H1 (cell line): ENCODE measurements around the gene MGLL. TPM values are rescaled to one million over a fixed set of nuclear protein-coding genes. Genes with fewer than 3 reads are reported as not detected.

Experiments
- CTCF ChIA-PET: fragments of 300-600 bp; sonication (Branson Sonifier 250); formaldehyde crosslinking; loops from one replicate; lab custom pipeline; 2021; ENCODE audit not compliant: partially characterized antibody; lab: Charles Lee
- POLR2A ChIA-PET: fragments of 300-600 bp; sonication (Branson Sonifier 250); formaldehyde crosslinking; loops from one replicate; lab custom pipeline; 2021; ENCODE audit warnings: inconsistent platforms; ENCODE audit not compliant: partially characterized antibody; lab: Charles Lee
- DNase-seq, 2 experiments: peaks; one replicate each; pipeline versions ENCODE4 v3.0.0 to v3.0.0-alpha.2; 2010 to 2022; ENCODE audit warnings: low spot score in 2 of 2, low read depth in 1 of 2, mixed read lengths in 1 of 2
- FAIRE-seq: peaks from 2 replicates; lab custom pipeline; 2011; peaks lifted over from hg19 to GRCh38; lab: Jason Lieb, UNC
- H2AFZ ChIP-seq: 2 replicates; pipeline ENCODE4 v1.8.1; 2012; ENCODE audit warnings: low read length, inconsistent platforms
- H2AK5ac ChIP-seq: 2 replicates; pipeline ENCODE4 v1.6.1; 2013; ENCODE audit warnings: low read depth, low read length
- H2BK120ac ChIP-seq: replicated peaks from 2 replicates; pipeline ENCODE3; 2013; ENCODE audit warnings: low read depth, low read length, inconsistent platforms
- H2BK12ac ChIP-seq: 2 replicates; pipeline ENCODE4 v1.6.1; 2013; ENCODE audit warnings: low read depth, low read length
- H2BK15ac ChIP-seq: 2 replicates; pipeline ENCODE4 v1.6.1; 2013; ENCODE audit warnings: low read length
- H2BK20ac ChIP-seq: 2 replicates; pipeline ENCODE4 v1.6.1; 2013; ENCODE audit warnings: low read length
- H2BK5ac ChIP-seq: 2 replicates; pipeline ENCODE4 v1.6.1; 2013; ENCODE audit warnings: low read depth, low read length
- H3K14ac ChIP-seq: 2 replicates; pipeline ENCODE4 v1.6.1; 2013; ENCODE audit warnings: inconsistent platforms; ENCODE audit not compliant: insufficient read length
- H3K18ac ChIP-seq: 2 replicates; pipeline ENCODE4 v1.6.1; 2013; ENCODE audit warnings: low read length; ENCODE audit errors: extremely low read depth
- H3K23ac ChIP-seq: 2 replicates; pipeline ENCODE4 v1.6.1; 2013; ENCODE audit warnings: inconsistent platforms; ENCODE audit not compliant: insufficient read length
- H3K23me2 ChIP-seq: 2 replicates; pipeline ENCODE4 v1.6.1; 2013; ENCODE audit warnings: low read depth, low read length
- H3K27ac ChIP-seq: 2 replicates; pipeline ENCODE4 v1.6.1; 2011; ENCODE audit warnings: low read depth, low read length, inconsistent platforms
- H3K27me3 ChIP-seq, 4 experiments: replicated peaks in 1 of 4; 1 replicate in 1 of 4; 2 replicates in 3 of 4; pipeline versions ENCODE4 v1.6.1 to v1.8.1; 2011 to 2013; ENCODE audit warnings: low read length in 3 of 4, mild to moderate bottlenecking in 3 of 4, inconsistent platforms in 2 of 4, mixed read lengths in 2 of 4, moderate library complexity in 1 of 4; ENCODE audit not compliant: control insufficient read depth in 3 of 4, insufficient read depth in 3 of 4; ENCODE audit errors: extremely low read depth in 1 of 4
- H3K36me3 ChIP-seq, 4 experiments: 2 replicates each; pipeline versions ENCODE4 v1.6.1 to v1.8.1; 2011 to 2013; ENCODE audit warnings: mild to moderate bottlenecking in 4 of 4, low read length in 3 of 4, moderate library complexity in 2 of 4, control low read depth in 1 of 4, inconsistent platforms in 1 of 4; ENCODE audit not compliant: insufficient read depth in 4 of 4, control insufficient read depth in 2 of 4
- H3K4ac ChIP-seq: replicated peaks from 2 replicates; pipeline ENCODE3; 2013; ENCODE audit warnings: low read length, low read depth, mixed read lengths, inconsistent platforms; ENCODE audit not compliant: insufficient read length
- H3K4me1 ChIP-seq, 4 experiments: replicated peaks in 1 of 4; 1 replicate in 1 of 4; 2 replicates in 3 of 4; pipeline versions ENCODE4 v1.6.1 to v1.8.1; 2011 to 2013; ENCODE audit warnings: low read length in 3 of 4, inconsistent platforms in 2 of 4, mixed read lengths in 1 of 4; ENCODE audit not compliant: insufficient read depth in 4 of 4, control insufficient read depth in 3 of 4
- H3K4me2 ChIP-seq, 2 experiments: 2 replicates each; pipeline versions ENCODE4 v1.6.1 to v1.8.1; 2011 to 2013; ENCODE audit warnings: low read depth in 2 of 2, low read length in 2 of 2, control low read depth in 1 of 2, inconsistent platforms in 1 of 2, mild to moderate bottlenecking in 1 of 2; ENCODE audit not compliant: insufficient read depth in 1 of 2
- H3K4me3 ChIP-seq, 4 experiments: fragments of 200-600, 300-600 bp in 1 of 4; sonication (generic), shearing (Covaris generic), sonication (Bioruptor Twin) in 1 of 4; 2 replicates each; pipeline versions ENCODE4 v1.5.1 to v1.8.1; 2011 to 2016; ENCODE audit warnings: low read length in 4 of 4, low read depth in 3 of 4, control low read depth in 2 of 4, inconsistent platforms in 2 of 4, mild to moderate bottlenecking in 2 of 4, mixed read lengths in 1 of 4, moderate library complexity in 1 of 4; ENCODE audit not compliant: insufficient read depth in 2 of 4; ENCODE audit errors: extremely low read depth in 1 of 4
- H3K56ac ChIP-seq: replicated peaks from 2 replicates; pipeline ENCODE3; 2013; ENCODE audit warnings: low read depth, mild to moderate bottlenecking, mixed read lengths, low read length, inconsistent platforms; ENCODE audit not compliant: insufficient read length
- H3K79me1 ChIP-seq: 2 replicates; pipeline ENCODE4 v1.6.1; 2013; ENCODE audit warnings: low read depth, low read length, control low read depth
- H3K79me2 ChIP-seq, 2 experiments: 2 replicates each; pipeline versions ENCODE4 v1.6.1 to v1.8.1; 2012 to 2013; ENCODE audit warnings: low read length in 2 of 2, mild to moderate bottlenecking in 2 of 2, inconsistent platforms in 1 of 2; ENCODE audit not compliant: insufficient read depth in 2 of 2, control insufficient read depth in 1 of 2
- H3K9ac ChIP-seq, 4 experiments: replicated peaks in 1 of 4; 1 replicate in 1 of 4; 2 replicates in 3 of 4; pipeline versions ENCODE4 v1.6.1 to v1.8.1; 2011 to 2013; ENCODE audit warnings: low read depth in 3 of 4, low read length in 3 of 4, control low read depth in 2 of 4, mild to moderate bottlenecking in 2 of 4, moderate library complexity in 2 of 4, inconsistent platforms in 1 of 4; ENCODE audit errors: extremely low read depth in 1 of 4
- H3K9me3 ChIP-seq, 2 experiments: 2 replicates each; pipeline versions ENCODE4 v1.6.1 to v1.8.1; 2012 to 2013; ENCODE audit warnings: mild to moderate bottlenecking in 2 of 2, moderate library complexity in 2 of 2, control low read depth in 1 of 2, inconsistent platforms in 1 of 2, low read depth in 1 of 2, low read length in 1 of 2, mixed read lengths in 1 of 2; ENCODE audit not compliant: insufficient read depth in 2 of 2
- H4K20me1 ChIP-seq, 2 experiments: replicated peaks in 1 of 2; 2 replicates each; pipeline versions ENCODE3 to v1.8.1; 2011 to 2013; ENCODE audit warnings: inconsistent platforms in 2 of 2, low read length in 2 of 2, mild to moderate bottlenecking in 1 of 2; ENCODE audit not compliant: insufficient read depth in 2 of 2, control insufficient read depth in 1 of 2
- H4K5ac ChIP-seq: 2 replicates; pipeline ENCODE4 v1.6.1; 2013; ENCODE audit warnings: low read length, low read depth, mixed read lengths, inconsistent platforms; ENCODE audit not compliant: insufficient read length
- H4K8ac ChIP-seq: 2 replicates; pipeline ENCODE4 v1.8.0; 2013; ENCODE audit warnings: mild to moderate bottlenecking, moderate library complexity, low read length, inconsistent platforms; ENCODE audit not compliant: insufficient read depth; ENCODE audit errors: extremely low read depth
- H4K91ac ChIP-seq: replicated peaks from 2 replicates; pipeline ENCODE3; 2013; ENCODE audit warnings: low read length, mixed read lengths, inconsistent platforms; ENCODE audit not compliant: insufficient read length
- GABPA ChIP-seq: IDR thresholded peaks from 2 replicates; pipeline ENCODE4 v1.6.1; 2011; ENCODE audit warnings: mild to moderate bottlenecking, low read length, moderate library complexity, borderline replicate concordance; ENCODE audit not compliant: insufficient read depth
- KDM4A ChIP-seq: IDR thresholded peaks from one replicate; pipeline ENCODE4 v1.7.1; 2012; ENCODE audit warnings: low read depth, mild to moderate bottlenecking, moderate library complexity, low read length, inconsistent platforms; ENCODE audit not compliant: severe bottlenecking
- RFX5 ChIP-seq: IDR thresholded peaks from 2 replicates; pipeline ENCODE4 v1.6.1; 2011; ENCODE audit warnings: low read depth, low read length, improper control_type of control experiment, borderline replicate concordance
- SP4 ChIP-seq: IDR thresholded peaks from 2 replicates; pipeline ENCODE4 v1.6.1; 2012; ENCODE audit warnings: low read length, inconsistent platforms
- SUZ12 ChIP-seq: fragments of 200-600 bp; sonication (generic); IDR thresholded peaks from 2 replicates; pipeline ENCODE4 v1.6.1; 2012; ENCODE audit warnings: mild to moderate bottlenecking, inconsistent platforms, low read length, moderate library complexity, mixed read lengths
- TBP ChIP-seq: IDR thresholded peaks from 2 replicates; pipeline ENCODE4 v1.6.1; 2011; ENCODE audit warnings: low read depth, low read length, improper control_type of control experiment
- WGBS, 2 experiments: shearing (Covaris generic) in 1 of 2; methylation state at CpG; one replicate each; pipeline versions ENCODE4 v1.1.6 to v1.1.7; 2013 to 2015; ENCODE audit warnings: low lambda C conversion rate in 2 of 2, mixed read lengths in 2 of 2, inconsistent platforms in 1 of 2, low coverage in 1 of 2, missing lambda C conversion rate in 1 of 2; ENCODE audit not compliant: insufficient replicate concordance in 2 of 2, insufficient coverage in 1 of 2, insufficient read length in 1 of 2; ENCODE audit errors: extremely low coverage in 1 of 2, missing lambda C conversion rate in 1 of 2; 5-methylcytosine and 5-hydroxymethylcytosine counted together
- polyA plus RNA-seq, 7 experiments: library from polyadenylated mRNA; depleted of rRNA in 3 of 7; stranded (reverse) in 5 of 7; unstranded in 2 of 7; fragments of >200 nt in 5 of 7; fragments of 200-250 nt in 2 of 7; gene quantifications; 1 replicate in 5 of 7; 2 replicates in 1 of 7; 4 replicates in 1 of 7; pipeline versions ENCODE4 v1.2.1 to v1.2.3, GENCODE V29; 2011 to 2013; ENCODE audit warnings: missing spikeins in 2 of 7, mixed read lengths in 2 of 7
- total RNA-seq: library from RNA; stranded (reverse); fragmentation: NEBNext Ultra II Directional; extraction: Animal tissue kit (Norgen Biotek cat#: 25700); gene quantifications from 2 replicates; pipeline ENCODE4 v1.2.1, GENCODE V29; 2021
- TF ChIP-seq, protein P1 (sequence below): IDR thresholded peaks from 2 replicates; pipeline ENCODE4 v1.6.1; 2012; ENCODE audit warnings: low read length, inconsistent platforms

Gene MGLL
- total and polyA plus RNA-seq, 2 of the 8 experiments (the other 6 are each of a cell fraction or from before 2014, with no cell fraction given) = 0.05 to 0.34 TPM

DNA sequence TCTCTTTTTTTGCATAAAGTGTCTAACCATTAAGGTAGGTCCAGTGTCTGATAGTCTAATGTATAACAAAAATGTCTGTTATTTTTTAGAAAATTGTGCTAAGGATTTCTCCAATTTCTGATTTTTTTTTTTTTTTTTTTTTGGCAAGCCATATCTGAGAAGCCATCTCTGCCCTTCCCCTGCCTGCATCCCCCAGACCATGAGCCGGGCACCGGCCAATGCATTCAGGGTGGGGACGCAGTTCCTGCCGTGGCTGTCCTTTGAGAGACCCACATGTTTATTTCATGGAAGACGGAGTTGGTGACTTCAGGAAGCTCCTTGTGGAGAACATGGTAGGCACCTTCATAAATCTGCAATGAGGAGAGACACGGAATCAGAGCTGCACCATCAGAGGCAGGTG is 130.3 kb downstream of the MGLL start:
- POLR2A ChIA-PET = interaction anchor here (1.1 to 1.6 kb wide), 2 partner anchors 94 to 131 kb away, joined by 3 to 4 read pairs; partner anchors contain the start of gene MCM2
- Histone ChIP-seq H3K14ac (no peak overlapping the region), H3K27me3 (no peaks in the 10 kb centered on the region), H3K23ac (no peak overlapping the region), H3K79me1 (no peaks in the 10 kb centered on the region), H3K4ac (no peak overlapping the region), H3K4me2 (no peak overlapping the region), H3K23me2 (peaks cover 4% of the 10 kb centered on the region; the same call in 1 of the 2 replicates), H2BK20ac (no peak overlapping the region), H3K56ac (no peak overlapping the region), H2BK12ac (no peak overlapping the region), H3K4me1 (peaks cover 0 to 22% (median 5%) of the 10 kb centered on the region in 4 experiments; a peak in 6 of 7 replicates), H2AFZ (no peak overlapping the region), H4K91ac (no peak overlapping the region), H2BK15ac (no peak overlapping the region), H3K18ac (no peak overlapping the region), H3K9ac (no peak overlapping the region), H4K5ac (no peak overlapping the region), H4K20me1 (no peaks in the 10 kb centered on the region), H3K79me2 (no peaks in the 10 kb centered on the region), H2BK5ac (no peak overlapping the region), H2BK120ac (no peak overlapping the region), H3K9me3 (no peaks in the 10 kb centered on the region), H3K4me3 (no peak overlapping the region), H2AK5ac (no peak overlapping the region), H3K36me3 (no peaks in the 10 kb centered on the region), H4K8ac (no peak overlapping the region), H3K27ac (no peak overlapping the region)
- 89% methylated on average over 6 of the region's 6 CpGs; no CpG with 5 or more reads in 1 of the 2 experiments for WGBS, 2 experiments
- FAIRE-seq (no peak), DNase-seq (no peak)
- TF ChIP-seq, protein P1, sequence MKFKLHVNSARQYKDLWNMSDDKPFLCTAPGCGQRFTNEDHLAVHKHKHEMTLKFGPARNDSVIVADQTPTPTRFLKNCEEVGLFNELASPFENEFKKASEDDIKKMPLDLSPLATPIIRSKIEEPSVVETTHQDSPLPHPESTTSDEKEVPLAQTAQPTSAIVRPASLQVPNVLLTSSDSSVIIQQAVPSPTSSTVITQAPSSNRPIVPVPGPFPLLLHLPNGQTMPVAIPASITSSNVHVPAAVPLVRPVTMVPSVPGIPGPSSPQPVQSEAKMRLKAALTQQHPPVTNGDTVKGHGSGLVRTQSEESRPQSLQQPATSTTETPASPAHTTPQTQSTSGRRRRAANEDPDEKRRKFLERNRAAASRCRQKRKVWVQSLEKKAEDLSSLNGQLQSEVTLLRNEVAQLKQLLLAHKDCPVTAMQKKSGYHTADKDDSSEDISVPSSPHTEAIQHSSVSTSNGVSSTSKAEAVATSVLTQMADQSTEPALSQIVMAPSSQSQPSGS = no peak
- no peak for TF ChIP-seq SUZ12
- no peak for TF ChIP-seq RFX5
- no peak for TF ChIP-seq TBP
- TF ChIP-seq KDM4A = no peak
- no peak for TF ChIP-seq GABPA
- no peak for TF ChIP-seq SP4
- CTCF ChIA-PET = interaction anchor here (0.7 to 12.8 kb wide), 16 partner anchors 11 to 587 kb away, joined by 3 to 172 read pairs (median 6); no protein-coding TSS in a partner anchor
